Measurements from ENCODE around the gene KCNT2.

The KCNT2 gene

DNA sequence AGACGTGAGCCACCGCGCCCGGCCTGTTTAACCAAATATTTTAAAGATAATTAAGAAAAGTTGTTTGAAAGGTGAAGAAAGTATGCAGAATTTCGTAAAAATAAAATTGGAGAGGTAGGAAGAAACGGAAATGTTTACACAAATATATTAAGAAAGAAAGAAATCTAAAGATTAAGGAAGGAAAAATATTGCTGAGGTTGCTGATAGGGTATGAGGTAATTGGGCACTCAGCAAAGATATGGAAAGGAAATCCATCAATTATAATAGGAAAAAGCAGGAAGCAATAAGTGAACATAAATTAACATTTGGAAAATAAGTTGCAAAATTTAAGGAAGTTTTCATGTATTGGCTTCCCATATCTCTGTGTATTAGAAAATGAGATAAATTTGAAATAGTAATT lies 225.9 kb downstream of the KCNT2 start (continued):
- no peak for TF ChIP-seq ZNF350 (tag by site-specific recombination; IDR thresholded peaks at IDR 0.05)
- no peak for TF ChIP-seq HOXA7 (CRISPR knock-in tag; IDR thresholded peaks at IDR 0.05; ENCODE audit: borderline replicate concordance)
- no peak for TF ChIP-seq RBAK (tag by site-specific recombination; IDR thresholded peaks at IDR 0.05)
- no peak for TF ChIP-seq ZNF560 (tag by site-specific recombination; IDR thresholded peaks at IDR 0.05; ENCODE audit: borderline replicate concordance)
- TF ChIP-seq FEZF1 (tag by site-specific recombination; IDR thresholded peaks at IDR 0.05) = no peak
- TF ChIP-seq, protein P1, sequence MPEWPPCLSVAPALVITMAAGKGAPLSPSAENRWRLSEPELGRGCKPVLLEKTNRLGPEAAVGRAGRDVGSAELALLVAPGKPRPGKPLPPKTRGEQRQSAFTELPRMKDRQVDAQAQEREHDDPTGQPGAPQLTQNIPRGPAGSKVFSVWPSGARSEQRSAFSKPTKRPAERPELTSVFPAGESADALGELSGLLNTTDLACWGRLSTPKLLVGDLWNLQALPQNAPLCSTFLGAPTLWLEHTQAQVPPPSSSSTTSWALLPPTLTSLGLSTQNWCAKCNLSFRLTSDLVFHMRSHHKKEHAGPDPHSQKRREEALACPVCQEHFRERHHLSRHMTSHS (tag by site-specific recombination; IDR thresholded peaks at IDR 0.05) = no peak
- TF ChIP-seq ZFHX2 (tag by site-specific recombination; conservative IDR thresholded peaks at IDR 0.05) = no peak

DNA sequence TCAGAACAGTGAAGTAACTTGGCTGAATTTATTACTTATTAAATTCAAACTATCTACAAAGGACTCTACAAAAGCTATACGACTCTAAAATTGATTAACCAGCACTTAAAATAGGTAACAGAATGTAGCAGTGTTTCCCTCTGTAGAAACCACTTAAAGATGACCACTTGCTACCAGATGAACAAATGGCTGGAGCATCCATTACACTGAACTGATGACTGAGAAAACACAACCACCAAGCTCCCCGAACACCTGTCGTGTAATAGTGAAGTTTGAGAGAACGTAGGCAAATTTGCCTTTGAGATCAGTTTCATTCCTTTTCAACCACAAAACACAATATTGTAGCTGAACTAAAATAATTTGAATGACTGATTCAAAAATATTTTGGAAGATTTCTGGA lies 226.7 kb downstream of the KCNT2 start:
- Histone ChIP-seq H3K27ac (ENCODE audit: extremely low read depth, low read depth, low read length) (no peak overlapping the region), H3K36me3 (ENCODE audit: control insufficient read depth in 2 of 2, insufficient read depth in 1 of 2, low read length in 2 of 2) (no peaks in the 10 kb centered on the region), H3K4me1 (ENCODE audit: control insufficient read depth, insufficient read depth, low read length) (no peaks in the 10 kb centered on the region), H3K4me3 (ENCODE audit: low read depth, low read length) (no peak overlapping the region), H3K9me3 (ENCODE audit: control insufficient read depth, insufficient read depth, low read depth, low read length) (no peaks in the 10 kb centered on the region)
- CTCF ChIA-PET = interaction anchor here (1.0 kb wide), 1 partner anchor 9 kb away, joined by 3 read pairs; no protein-coding TSS in a partner anchor
- TF ChIP-seq ZBTB48 (tag by site-specific recombination; IDR thresholded peaks at IDR 0.05) = no peak
- no peak for TF ChIP-seq ZNF391 (tag by site-specific recombination; IDR thresholded peaks at IDR 0.05; ENCODE audit: borderline replicate concordance, low read depth)
- no peak for TF ChIP-seq YY2 (tag by site-specific recombination; IDR thresholded peaks at IDR 0.05)
- TF ChIP-seq, protein P2, sequence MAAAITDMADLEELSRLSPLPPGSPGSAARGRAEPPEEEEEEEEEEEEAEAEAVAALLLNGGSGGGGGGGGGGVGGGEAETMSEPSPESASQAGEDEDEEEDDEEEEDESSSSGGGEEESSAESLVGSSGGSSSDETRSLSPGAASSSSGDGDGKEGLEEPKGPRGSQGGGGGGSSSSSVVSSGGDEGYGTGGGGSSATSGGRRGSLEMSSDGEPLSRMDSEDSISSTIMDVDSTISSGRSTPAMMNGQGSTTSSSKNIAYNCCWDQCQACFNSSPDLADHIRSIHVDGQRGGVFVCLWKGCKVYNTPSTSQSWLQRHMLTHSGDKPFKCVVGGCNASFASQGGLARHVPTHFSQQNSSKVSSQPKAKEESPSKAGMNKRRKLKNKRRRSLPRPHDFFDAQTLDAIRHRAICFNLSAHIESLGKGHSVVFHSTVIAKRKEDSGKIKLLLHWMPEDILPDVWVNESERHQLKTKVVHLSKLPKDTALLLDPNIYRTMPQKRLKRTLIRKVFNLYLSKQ (tag by site-specific recombination; IDR thresholded peaks at IDR 0.05; ENCODE audit: borderline replicate concordance) = no peak
- POLR2A ChIA-PET = no interaction called here

DNA sequence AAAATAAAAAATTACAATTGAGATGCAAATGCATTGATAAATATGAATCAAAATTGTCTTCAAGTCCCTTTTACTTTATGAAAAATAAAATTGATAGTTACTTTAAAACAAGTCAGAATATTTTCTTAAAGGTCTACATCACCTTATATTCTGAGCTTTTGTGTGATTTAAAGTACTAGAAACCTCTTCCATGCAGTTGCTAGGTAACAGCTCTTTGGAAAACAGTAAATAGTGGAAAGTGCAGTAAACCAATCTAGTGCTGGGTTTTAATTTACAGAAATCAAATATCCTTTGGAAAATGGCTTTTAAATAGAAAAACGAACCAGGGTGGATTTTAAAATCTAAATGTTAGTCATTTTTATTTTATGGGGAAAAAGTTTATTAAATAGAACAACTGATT lies 227.9 kb downstream of the KCNT2 start:
- no peak overlapping the region for H3K4me3 ChIP-seq (ENCODE audit: low read depth, low read length)
- ChIA-PET CTCF (no interaction called here), POLR2A (no interaction called here)
- no peak overlapping the region for H3K27ac ChIP-seq (ENCODE audit: extremely low read depth, low read depth, low read length)
- H3K4me1 ChIP-seq (ENCODE audit: control insufficient read depth, insufficient read depth, low read length) = no peaks in the 10 kb centered on the region
- no peaks in the 10 kb centered on the region for H3K36me3 ChIP-seq (ENCODE audit: control insufficient read depth in 2 of 2, insufficient read depth in 1 of 2, low read length in 2 of 2)
- no peaks in the 10 kb centered on the region for H3K9me3 ChIP-seq (ENCODE audit: control insufficient read depth, insufficient read depth, low read depth, low read length)
- TF ChIP-seq, protein P3, sequence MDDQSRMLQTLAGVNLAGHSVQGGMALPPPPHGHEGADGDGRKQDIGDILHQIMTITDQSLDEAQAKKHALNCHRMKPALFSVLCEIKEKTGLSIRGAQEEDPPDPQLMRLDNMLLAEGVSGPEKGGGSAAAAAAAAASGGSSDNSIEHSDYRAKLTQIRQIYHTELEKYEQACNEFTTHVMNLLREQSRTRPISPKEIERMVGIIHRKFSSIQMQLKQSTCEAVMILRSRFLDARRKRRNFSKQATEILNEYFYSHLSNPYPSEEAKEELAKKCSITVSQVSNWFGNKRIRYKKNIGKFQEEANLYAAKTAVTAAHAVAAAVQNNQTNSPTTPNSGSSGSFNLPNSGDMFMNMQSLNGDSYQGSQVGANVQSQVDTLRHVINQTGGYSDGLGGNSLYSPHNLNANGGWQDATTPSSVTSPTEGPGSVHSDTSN (CRISPR knock-in tag; IDR thresholded peaks at IDR 0.05) = no peak
- TF ChIP-seq ZNF132 (tag by site-specific recombination; IDR thresholded peaks at IDR 0.05; ENCODE audit: borderline replicate concordance) (no peak), ZNF274 (IDR thresholded peaks at IDR 0.05; ENCODE audit: low read length) (no peak), ZNF274 (tag by site-specific recombination; IDR thresholded peaks at IDR 0.05; ENCODE audit: borderline replicate concordance) (no peak), ZNF146 (tag by site-specific recombination; IDR thresholded peaks at IDR 0.05) (no peak), ZNF2 (tag by site-specific recombination; IDR thresholded peaks at IDR 0.05) (no peak), ZNF558 (tag by site-specific recombination; IDR thresholded peaks at IDR 0.05) (no peak), ZNF10 (tag by site-specific recombination; IDR thresholded peaks at IDR 0.05) (no peak), SP7 (tag by site-specific recombination; IDR thresholded peaks at IDR 0.05) (no peak), ZNF169 (tag by site-specific recombination; IDR thresholded peaks at IDR 0.05) (no peak)
- TF ChIP-seq, protein P4, sequence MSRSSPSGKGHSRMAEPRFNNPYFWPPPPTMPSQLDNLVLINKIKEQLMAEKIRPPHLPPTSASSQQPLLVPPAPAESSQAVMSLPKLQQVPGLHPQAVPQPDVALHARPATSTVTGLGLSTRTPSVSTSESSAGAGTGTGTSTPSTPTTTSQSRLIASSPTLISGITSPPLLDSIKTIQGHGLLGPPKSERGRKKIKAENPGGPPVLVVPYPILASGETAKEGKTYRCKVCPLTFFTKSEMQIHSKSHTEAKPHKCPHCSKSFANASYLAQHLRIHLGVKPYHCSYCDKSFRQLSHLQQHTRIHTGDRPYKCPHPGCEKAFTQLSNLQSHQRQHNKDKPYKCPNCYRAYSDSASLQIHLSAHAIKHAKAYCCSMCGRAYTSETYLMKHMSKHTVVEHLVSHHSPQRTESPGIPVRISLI (tag by site-specific recombination; IDR thresholded peaks at IDR 0.05) = no peak
- TF ChIP-seq, protein P5, sequence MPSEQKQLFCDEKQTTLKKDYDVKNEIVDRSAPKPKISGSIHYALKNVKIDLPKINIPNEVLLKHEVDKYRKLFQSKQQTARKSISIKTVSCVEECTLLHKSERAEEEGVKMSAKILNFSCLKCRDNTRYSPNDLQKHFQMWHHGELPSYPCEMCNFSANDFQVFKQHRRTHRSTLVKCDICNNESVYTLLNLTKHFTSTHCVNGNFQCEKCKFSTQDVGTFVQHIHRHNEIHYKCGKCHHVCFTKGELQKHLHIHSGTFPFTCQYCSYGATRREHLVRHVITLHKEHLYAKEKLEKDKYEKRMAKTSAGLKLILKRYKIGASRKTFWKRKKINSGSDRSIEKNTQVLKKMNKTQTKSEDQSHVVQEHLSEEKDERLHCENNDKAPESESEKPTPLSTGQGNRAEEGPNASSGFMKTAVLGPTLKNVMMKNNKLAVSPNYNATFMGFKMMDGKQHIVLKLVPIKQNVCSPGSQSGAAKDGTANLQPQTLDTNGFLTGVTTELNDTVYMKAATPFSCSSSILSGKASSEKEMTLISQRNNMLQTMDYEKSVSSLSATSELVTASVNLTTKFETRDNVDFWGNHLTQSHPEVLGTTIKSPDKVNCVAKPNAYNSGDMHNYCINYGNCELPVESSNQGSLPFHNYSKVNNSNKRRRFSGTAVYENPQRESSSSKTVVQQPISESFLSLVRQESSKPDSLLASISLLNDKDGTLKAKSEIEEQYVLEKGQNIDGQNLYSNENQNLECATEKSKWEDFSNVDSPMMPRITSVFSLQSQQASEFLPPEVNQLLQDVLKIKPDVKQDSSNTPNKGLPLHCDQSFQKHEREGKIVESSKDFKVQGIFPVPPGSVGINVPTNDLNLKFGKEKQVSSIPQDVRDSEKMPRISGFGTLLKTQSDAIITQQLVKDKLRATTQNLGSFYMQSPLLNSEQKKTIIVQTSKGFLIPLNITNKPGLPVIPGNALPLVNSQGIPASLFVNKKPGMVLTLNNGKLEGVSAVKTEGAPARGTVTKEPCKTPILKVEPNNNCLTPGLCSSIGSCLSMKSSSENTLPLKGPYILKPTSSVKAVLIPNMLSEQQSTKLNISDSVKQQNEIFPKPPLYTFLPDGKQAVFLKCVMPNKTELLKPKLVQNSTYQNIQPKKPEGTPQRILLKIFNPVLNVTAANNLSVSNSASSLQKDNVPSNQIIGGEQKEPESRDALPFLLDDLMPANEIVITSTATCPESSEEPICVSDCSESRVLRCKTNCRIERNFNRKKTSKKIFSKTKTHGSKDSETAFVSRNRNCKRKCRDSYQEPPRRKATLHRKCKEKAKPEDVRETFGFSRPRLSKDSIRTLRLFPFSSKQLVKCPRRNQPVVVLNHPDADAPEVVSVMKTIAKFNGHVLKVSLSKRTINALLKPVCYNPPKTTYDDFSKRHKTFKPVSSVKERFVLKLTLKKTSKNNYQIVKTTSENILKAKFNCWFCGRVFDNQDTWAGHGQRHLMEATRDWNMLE (tag by site-specific recombination; conservative IDR thresholded peaks at IDR 0.05; ENCODE audit: low read depth) = no peak
- TF ChIP-seq, protein P6, sequence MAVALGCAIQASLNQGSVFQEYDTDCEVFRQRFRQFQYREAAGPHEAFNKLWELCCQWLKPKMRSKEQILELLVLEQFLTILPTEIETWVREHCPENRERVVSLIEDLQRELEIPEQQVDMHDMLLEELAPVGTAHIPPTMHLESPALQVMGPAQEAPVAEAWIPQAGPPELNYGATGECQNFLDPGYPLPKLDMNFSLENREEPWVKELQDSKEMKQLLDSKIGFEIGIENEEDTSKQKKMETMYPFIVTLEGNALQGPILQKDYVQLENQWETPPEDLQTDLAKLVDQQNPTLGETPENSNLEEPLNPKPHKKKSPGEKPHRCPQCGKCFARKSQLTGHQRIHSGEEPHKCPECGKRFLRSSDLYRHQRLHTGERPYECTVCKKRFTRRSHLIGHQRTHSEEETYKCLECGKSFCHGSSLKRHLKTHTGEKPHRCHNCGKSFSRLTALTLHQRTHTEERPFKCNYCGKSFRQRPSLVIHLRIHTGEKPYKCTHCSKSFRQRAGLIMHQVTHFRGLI (tag by site-specific recombination; IDR thresholded peaks at IDR 0.05) = no peak
